Natural killer cell (primary cell): ENCODE results near the gene SMU1. TPM values are rescaled to one million over a fixed set of nuclear protein-coding genes. Genes with fewer than 3 reads are reported as not detected.

ENCODE experiments used
- ATAC-seq, 3 donors: fragments of 150-1000 bp in 2 of 3; fragments of 200-7000 bp in 1 of 3; cut with Tn5 transposase; 1 replicate in 1 of 3; 2 replicates in 2 of 3; pipeline ENCODE4 v1.10.0; 2021; ENCODE audit warnings: mild to moderate bottlenecking in 2 of 3, moderate library complexity in 2 of 3
- DNase-seq, 2 donors: peaks; one replicate each; pipeline versions ENCODE4 v3.0.0 to v3.0.0-alpha.2; 2013 to 2021; ENCODE audit warnings: mixed read lengths in 1 of 2
- H3K27ac ChIP-seq: one replicate; pipeline ENCODE4 v1.5.1; 2013; ENCODE audit warnings: mild to moderate bottlenecking, low read length
- H3K27me3 ChIP-seq: one replicate; pipeline ENCODE4 v1.6.1; 2013; ENCODE audit warnings: low read length; ENCODE audit not compliant: control insufficient read depth, insufficient read depth
- H3K36me3 ChIP-seq: one replicate; pipeline ENCODE4 v1.6.1; 2013; ENCODE audit warnings: low read length; ENCODE audit not compliant: control insufficient read depth, insufficient read depth
- H3K4me1 ChIP-seq: one replicate; pipeline ENCODE4 v1.6.1; 2013; ENCODE audit warnings: low read length; ENCODE audit not compliant: control insufficient read depth, insufficient read depth
- H3K4me3 ChIP-seq: one replicate; pipeline ENCODE4 v1.5.1; 2013; ENCODE audit warnings: low read length
- H3K9me3 ChIP-seq: one replicate; pipeline ENCODE4 v1.6.1; 2013; ENCODE audit warnings: low read length; ENCODE audit not compliant: control insufficient read depth, insufficient read depth
- H3K27ac Mint-ChIP-seq, 2 donors: one replicate each; pipeline ENCODE4 v1.8.0; 2022; ENCODE audit warnings: mild to moderate bottlenecking in 2 of 2, mixed read lengths in 2 of 2, moderate library complexity in 1 of 2
- H3K27me3 Mint-ChIP-seq, 2 donors: one replicate each; pipeline ENCODE4 v1.8.0; 2022; ENCODE audit warnings: low read depth in 2 of 2, mixed read lengths in 2 of 2
- H3K36me3 Mint-ChIP-seq: one replicate; pipeline ENCODE4 v1.8.0; 2022; ENCODE audit warnings: mixed read lengths
- H3K4me1 Mint-ChIP-seq, 2 donors: one replicate each; pipeline ENCODE4 v1.8.0; 2022; ENCODE audit warnings: mixed read lengths in 2 of 2
- H3K4me3 Mint-ChIP-seq: one replicate; pipeline ENCODE4 v1.8.0; 2022; ENCODE audit warnings: mild to moderate bottlenecking, moderate library complexity, mixed read lengths
- H3K9me3 Mint-ChIP-seq, 2 donors: one replicate each; pipeline ENCODE4 v1.8.0; 2022; ENCODE audit warnings: mixed read lengths in 2 of 2
- WGBS: methylation state at CpG from one replicate; pipeline ENCODE4 v1.1.7; 2013; ENCODE audit warnings: missing lambda C conversion rate; ENCODE audit not compliant: insufficient coverage; 5-methylcytosine and 5-hydroxymethylcytosine counted together
- intact Hi-C: fragments of 100-400 bp; cut with micrococcal nuclease; formaldehyde crosslinking; loops from one replicate; pipeline ENCODE4 v1.14.2; 2022
- total RNA-seq, 4 donors: library from RNA; stranded (reverse); fragments of 120-200 nt in 1 of 4; gene quantifications; one replicate each; pipeline versions ENCODE4 v1.2.3 to v1.2.4, GENCODE V29; 2013 to 2022
- TF ChIP-seq, protein P1 (sequence below): fragments of 200-600 bp; IDR thresholded peaks from one replicate; pipeline ENCODE4 v1.8.0; 2022; ENCODE audit warnings: antibody characterized with exemption

SMU1 gene
- total RNA-seq, 3 donors from 2014 or later (not counting 1 experiment from before 2014, with no cell fraction given), result 21.9 to 23.2 (median 22.1) TPM

DNA sequence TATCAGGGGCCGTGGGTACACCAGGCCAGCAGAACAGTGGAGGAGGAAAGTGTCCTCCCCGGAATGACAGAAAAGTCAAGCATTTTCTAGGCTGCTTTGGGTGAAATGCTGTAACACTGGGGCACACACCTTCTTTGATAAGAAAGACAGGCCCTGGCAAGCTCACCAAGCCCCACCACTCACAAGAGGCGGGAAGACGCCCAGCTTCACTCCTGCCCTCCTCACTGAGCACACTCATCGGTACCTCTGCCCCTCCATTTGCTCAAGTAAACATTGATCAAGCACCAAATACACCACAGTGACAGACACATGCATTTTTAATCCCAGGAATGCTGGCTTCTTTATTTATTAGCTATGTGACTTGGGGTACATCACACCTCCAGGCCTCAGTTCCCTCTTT, 47.6 kb upstream of the SMU1 start:
- Mint-ChIP-seq H3K36me3 (peaks cover 10% of the 10 kb centered on the region), H3K4me1 (peaks cover 61 to 74% of the 10 kb centered on the region in 2 donors), H3K27ac (peak overlapping the region; percentile 88 to 98), H3K27me3 (no peaks in the 10 kb centered on the region), H3K4me3 (peak overlapping the region; percentile 6), H3K9me3 (no peaks in the 10 kb centered on the region)
- ATAC-seq (no peak), DNase-seq (no peak)
- H3K36me3 ChIP-seq, result peaks cover 51% of the 10 kb centered on the region
- no peaks in the 10 kb centered on the region for H3K9me3 ChIP-seq
- TF ChIP-seq, protein P1, sequence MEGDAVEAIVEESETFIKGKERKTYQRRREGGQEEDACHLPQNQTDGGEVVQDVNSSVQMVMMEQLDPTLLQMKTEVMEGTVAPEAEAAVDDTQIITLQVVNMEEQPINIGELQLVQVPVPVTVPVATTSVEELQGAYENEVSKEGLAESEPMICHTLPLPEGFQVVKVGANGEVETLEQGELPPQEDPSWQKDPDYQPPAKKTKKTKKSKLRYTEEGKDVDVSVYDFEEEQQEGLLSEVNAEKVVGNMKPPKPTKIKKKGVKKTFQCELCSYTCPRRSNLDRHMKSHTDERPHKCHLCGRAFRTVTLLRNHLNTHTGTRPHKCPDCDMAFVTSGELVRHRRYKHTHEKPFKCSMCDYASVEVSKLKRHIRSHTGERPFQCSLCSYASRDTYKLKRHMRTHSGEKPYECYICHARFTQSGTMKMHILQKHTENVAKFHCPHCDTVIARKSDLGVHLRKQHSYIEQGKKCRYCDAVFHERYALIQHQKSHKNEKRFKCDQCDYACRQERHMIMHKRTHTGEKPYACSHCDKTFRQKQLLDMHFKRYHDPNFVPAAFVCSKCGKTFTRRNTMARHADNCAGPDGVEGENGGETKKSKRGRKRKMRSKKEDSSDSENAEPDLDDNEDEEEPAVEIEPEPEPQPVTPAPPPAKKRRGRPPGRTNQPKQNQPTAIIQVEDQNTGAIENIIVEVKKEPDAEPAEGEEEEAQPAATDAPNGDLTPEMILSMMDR, result no peak
- intact Hi-C loops, result no loop called here
- H3K4me3 ChIP-seq, result no peak overlapping the region
- peaks cover 47% of the 10 kb centered on the region for H3K4me1 ChIP-seq
- no peaks in the 10 kb centered on the region for H3K27me3 ChIP-seq
- over 99% methylated on average over 5 of the region's 5 CpGs for WGBS
- peak overlapping the region; percentile 73 for H3K27ac ChIP-seq

DNA sequence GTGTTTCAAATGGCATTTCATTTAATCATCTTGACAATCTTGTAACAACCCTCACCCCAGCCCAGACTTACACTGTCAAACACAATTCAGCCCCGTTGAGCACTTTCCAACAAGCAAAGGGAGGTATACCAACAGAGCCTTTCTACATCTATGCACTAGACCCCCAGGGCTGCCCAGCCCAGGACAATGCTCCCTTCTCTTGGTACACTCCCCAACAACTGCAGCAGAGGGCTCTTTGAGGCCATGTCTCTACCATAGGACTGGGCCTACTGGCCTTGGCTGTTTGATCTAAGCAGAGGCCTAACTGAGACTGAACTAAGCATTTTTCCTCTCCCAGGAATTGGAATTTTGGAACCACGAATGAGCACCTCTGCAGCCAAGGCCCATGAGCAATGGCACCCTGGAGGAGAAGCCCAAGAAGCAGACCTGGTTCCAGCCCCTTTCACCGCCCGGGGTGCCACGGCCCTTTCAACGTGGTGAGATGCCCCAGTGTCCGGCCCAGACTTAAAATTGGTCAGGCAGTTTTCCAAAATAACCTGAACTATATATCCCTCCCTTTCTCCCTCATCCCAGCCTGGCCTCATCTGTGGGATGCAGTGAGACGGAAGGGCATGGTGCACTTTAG, 47.0 kb upstream of the SMU1 start:
- Histone ChIP-seq H3K36me3 (peaks cover 48% of the 10 kb centered on the region), H3K9me3 (no peaks in the 10 kb centered on the region), H3K27me3 (no peaks in the 10 kb centered on the region), H3K27ac (peak overlapping the region; percentile 73), H3K4me1 (peaks cover 42% of the 10 kb centered on the region), H3K4me3 (no peak overlapping the region)
- H3K4me3 Mint-ChIP-seq, result peak overlapping the region; percentile 6
- H3K27me3 Mint-ChIP-seq, result no peaks in the 10 kb centered on the region
- H3K9me3 Mint-ChIP-seq, result no peaks in the 10 kb centered on the region
- intact Hi-C loops, result no loop called here
- peak overlapping the region; percentile 88 to 98 for H3K27ac Mint-ChIP-seq
- DNase-seq (no peak), ATAC-seq (no peak)
- TF ChIP-seq, protein P1, result no peak
- H3K4me1 Mint-ChIP-seq, result peaks cover 55 to 68% of the 10 kb centered on the region in 2 donors
- H3K36me3 Mint-ChIP-seq, result peaks cover 10% of the 10 kb centered on the region
- 98% methylated on average over 8 of the region's 8 CpGs for WGBS

DNA sequence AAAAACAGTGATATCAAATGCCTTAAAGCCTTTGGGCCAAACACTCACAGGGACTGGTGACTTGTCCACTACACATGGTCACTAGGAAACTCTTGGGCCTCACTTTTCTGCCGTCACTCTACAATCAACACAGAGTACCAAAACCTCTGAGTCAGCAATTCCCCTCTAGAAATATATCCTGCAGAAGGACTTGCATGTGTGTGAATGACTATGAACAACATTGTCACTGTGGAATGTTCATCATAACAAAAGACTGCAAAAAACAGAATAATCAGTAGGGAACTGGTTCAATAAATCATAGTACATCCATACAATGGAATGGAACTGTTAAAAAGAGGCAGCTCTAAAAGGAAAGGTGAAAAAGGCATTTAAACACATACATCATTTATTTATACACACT, 44.1 kb upstream of the SMU1 start:
- no peak overlapping the region for H3K4me3 Mint-ChIP-seq
- H3K36me3 Mint-ChIP-seq, result no peaks in the 10 kb centered on the region
- H3K36me3 ChIP-seq, result peaks cover 43% of the 10 kb centered on the region
- no peaks in the 10 kb centered on the region for H3K9me3 ChIP-seq
- H3K27ac Mint-ChIP-seq, result peak overlapping the region; percentile 38 to 56
- no peak for DNase-seq
- H3K4me1 Mint-ChIP-seq, result peaks cover 44 to 59% of the 10 kb centered on the region in 2 donors
- H3K27me3 ChIP-seq, result no peaks in the 10 kb centered on the region
- TF ChIP-seq, protein P1, result no peak
- no peak for ATAC-seq
- intact Hi-C loops, result no loop called here
- no peaks in the 10 kb centered on the region for H3K9me3 Mint-ChIP-seq
- 100% methylated on average over 1 of the region's 1 CpG for WGBS
- no peak overlapping the region for H3K4me3 ChIP-seq
- H3K27me3 Mint-ChIP-seq, result no peaks in the 10 kb centered on the region
- H3K27ac ChIP-seq, result no peak overlapping the region
- H3K4me1 ChIP-seq, result peaks cover 45% of the 10 kb centered on the region

DNA sequence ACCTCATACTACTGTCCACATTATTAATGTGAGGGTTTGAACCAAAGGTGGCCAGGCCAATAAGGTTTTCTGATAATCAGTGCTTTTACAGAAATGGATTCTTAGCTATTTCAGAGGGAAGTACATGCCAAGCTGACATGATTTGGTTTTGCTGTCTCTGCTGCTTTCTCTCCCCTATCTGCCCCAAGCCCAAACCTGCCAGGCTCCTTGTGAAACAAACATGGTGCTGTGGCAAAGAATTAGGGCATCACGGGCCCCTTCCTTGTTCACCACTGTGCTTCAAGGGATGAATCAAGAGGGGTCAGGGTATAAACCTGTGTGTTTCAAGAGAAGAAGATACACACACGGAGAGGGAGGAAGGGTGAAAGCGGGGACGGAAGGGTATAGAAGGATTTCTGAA, 41.3 kb upstream of the SMU1 start:
- Mint-ChIP-seq H3K4me3 (no peak overlapping the region), H3K27me3 (peaks cover 0 to 2% of the 10 kb centered on the region in 2 donors), H3K36me3 (no peaks in the 10 kb centered on the region), H3K4me1 (peaks cover 38 to 56% of the 10 kb centered on the region in 2 donors), H3K27ac (peak overlapping the region; percentile 64 to 77), H3K9me3 (no peaks in the 10 kb centered on the region)
- Histone ChIP-seq H3K4me3 (no peak overlapping the region), H3K4me1 (peaks cover 41% of the 10 kb centered on the region), H3K36me3 (peaks cover 61% of the 10 kb centered on the region), H3K9me3 (no peaks in the 10 kb centered on the region), H3K27me3 (no peaks in the 10 kb centered on the region), H3K27ac (peak overlapping the region; percentile 12)
- TF ChIP-seq, protein P1, result no peak
- intact Hi-C loops, result loop anchor here (10.0 kb wide), 1 partner anchor 47 kb away; the partner anchor contains the start of gene B4GALT1
- DNase-seq (no peak), ATAC-seq (no peak)
- 77% methylated on average over 2 of the region's 4 CpGs for WGBS
